Keratinocyte (primary cell): ENCODE measurements around the gene CACNA2D2. TPM values are rescaled to one million over a fixed set of nuclear protein-coding genes. Genes with fewer than 3 reads are reported as not detected.

Experiments
- DNase-seq: peaks from one replicate; pipeline ENCODE4 v3.0.0-alpha.2; 2011; ENCODE audit warnings: low read depth, missing footprints, low spot score
- FAIRE-seq: peaks from 2 replicates; lab custom pipeline; 2011; peaks lifted over from hg19 to GRCh38; lab: Jason Lieb, UNC
- H2AFZ ChIP-seq: 2 replicates; pipeline ENCODE4 v1.6.0; 2012; ENCODE audit warnings: low read length, control low read depth, inconsistent platforms; ENCODE audit not compliant: control insufficient read depth
- H3K27ac ChIP-seq: 2 replicates; pipeline ENCODE4 v1.5.1; 2011; ENCODE audit warnings: low read length; ENCODE audit not compliant: control insufficient read depth, insufficient read depth
- H3K27me3 ChIP-seq: 3 replicates; pipeline ENCODE4 v1.6.0; 2011; ENCODE audit warnings: low read length; ENCODE audit not compliant: control insufficient read depth, insufficient read depth; ENCODE audit errors: extremely low read depth
- H3K36me3 ChIP-seq, 2 experiments: 2 replicates in 1 of 2; 3 replicates in 1 of 2; pipeline ENCODE4 v1.5.1; 2011; ENCODE audit warnings: low read length in 2 of 2, mild to moderate bottlenecking in 1 of 2; ENCODE audit not compliant: control insufficient read depth in 2 of 2, insufficient read depth in 2 of 2; ENCODE audit errors: extremely low read depth in 1 of 2
- H3K4me1 ChIP-seq: 3 replicates; pipeline ENCODE4 v1.5.1; 2011; ENCODE audit warnings: low read length; ENCODE audit not compliant: control insufficient read depth, insufficient read depth; ENCODE audit errors: extremely low read depth
- H3K4me2 ChIP-seq: 3 replicates; pipeline ENCODE4 v1.6.0; 2011; ENCODE audit warnings: low read depth, low read length; ENCODE audit not compliant: control insufficient read depth, insufficient read depth; ENCODE audit errors: extremely low read depth
- H3K4me3 ChIP-seq, 3 experiments: fragments of 200-600 bp in 1 of 3; sonication (generic) in 1 of 3; 2 replicates in 2 of 3; 3 replicates in 1 of 3; pipeline ENCODE4 v1.5.1; 2011 to 2016; ENCODE audit warnings: low read length in 3 of 3, mild to moderate bottlenecking in 3 of 3, control low read depth in 2 of 3, inconsistent platforms in 1 of 3, low read depth in 1 of 3, mixed read lengths in 1 of 3, mixed run types in 1 of 3, moderate library complexity in 1 of 3; ENCODE audit not compliant: control insufficient read depth in 2 of 3, insufficient read depth in 2 of 3; ENCODE audit errors: extremely low read depth in 1 of 3
- H3K79me2 ChIP-seq: 2 replicates; pipeline ENCODE4 v1.6.0; 2012; ENCODE audit warnings: low read length; ENCODE audit not compliant: control insufficient read depth, insufficient read depth
- H3K9ac ChIP-seq: 3 replicates; pipeline ENCODE4 v1.6.0; 2011; ENCODE audit warnings: low read length; ENCODE audit not compliant: control insufficient read depth, insufficient read depth; ENCODE audit errors: extremely low read depth
- H3K9me1 ChIP-seq: 3 replicates; pipeline ENCODE4 v1.6.0; 2011; ENCODE audit warnings: low read length; ENCODE audit not compliant: control insufficient read depth, insufficient read depth; ENCODE audit errors: extremely low read depth
- H3K9me3 ChIP-seq: 2 replicates; pipeline ENCODE4 v1.5.1; 2012; ENCODE audit warnings: low read depth, low read length; ENCODE audit not compliant: control insufficient read depth
- H4K20me1 ChIP-seq: 3 replicates; pipeline ENCODE4 v1.6.0; 2011; ENCODE audit warnings: low read length; ENCODE audit not compliant: control insufficient read depth, insufficient read depth; ENCODE audit errors: extremely low read depth
- EZH2 ChIP-seq: IDR thresholded peaks from one replicate; pipeline ENCODE4 v1.6.1; 2012; ENCODE audit warnings: inconsistent platforms, mild to moderate bottlenecking, low read length, moderate library complexity
- dilution Hi-C: fragments of 300-500 bp; cut with MboI; formaldehyde crosslinking; loops from one replicate; pipeline ENCODE4 v1.7.0; 2020; ENCODE audit warnings: low sequenced_read_pairs; ENCODE audit not compliant: extremely low pct_ligation_motif_present
- polyA plus RNA-seq, 5 experiments: library from polyadenylated mRNA; depleted of rRNA in 3 of 5; stranded (reverse) in 3 of 5; stranded (forward) in 1 of 5; unstranded in 1 of 5; fragments of >200 nt; gene quantifications; 1 replicate in 1 of 5; 2 replicates in 3 of 5; 3 replicates in 1 of 5; pipeline versions ENCODE4 v1.2.1 to v1.2.3, GENCODE V29; 2011 to 2012; ENCODE audit warnings: missing spikeins in 2 of 5, low read depth in 1 of 5, low replicate concordance in 1 of 5
- TF ChIP-seq, protein P1 (sequence below), 3 experiments: IDR thresholded peaks in 1 of 3; conservative IDR thresholded peaks in 1 of 3; optimal IDR thresholded peaks in 1 of 3; 2 replicates in 2 of 3; 3 replicates in 1 of 3; pipeline versions ENCODE3 to v1.5.1; 2011; ENCODE audit warnings: low read length in 3 of 3, mild to moderate bottlenecking in 3 of 3, moderate library complexity in 2 of 3, control low read depth in 1 of 3, inconsistent platforms in 1 of 3; ENCODE audit not compliant: insufficient read depth in 2 of 3; ENCODE audit errors: extremely low read depth in 1 of 3

CACNA2D2 gene
- polyA plus RNA-seq, 1 donor (not counting 4 experiments of a cell fraction or from before 2014, with no cell fraction given) = 0.04 TPM

- H3K27ac ChIP-seq = no peak overlapping the region
- H3K4me2 ChIP-seq = no peak overlapping the region
- no peaks in the 10 kb centered on the region for H3K79me2 ChIP-seq
- H3K36me3 ChIP-seq = no peaks in the 10 kb centered on the region
- no peak overlapping the region for H3K9ac ChIP-seq
- no peaks in the 10 kb centered on the region for H3K9me3 ChIP-seq
- H2AFZ ChIP-seq = no peak overlapping the region
- no peaks in the 10 kb centered on the region for H3K9me1 ChIP-seq
- DNase-seq (no peak), FAIRE-seq (no peak)
- no peaks in the 10 kb centered on the region for H3K4me1 ChIP-seq
- TF ChIP-seq, protein P1, sequence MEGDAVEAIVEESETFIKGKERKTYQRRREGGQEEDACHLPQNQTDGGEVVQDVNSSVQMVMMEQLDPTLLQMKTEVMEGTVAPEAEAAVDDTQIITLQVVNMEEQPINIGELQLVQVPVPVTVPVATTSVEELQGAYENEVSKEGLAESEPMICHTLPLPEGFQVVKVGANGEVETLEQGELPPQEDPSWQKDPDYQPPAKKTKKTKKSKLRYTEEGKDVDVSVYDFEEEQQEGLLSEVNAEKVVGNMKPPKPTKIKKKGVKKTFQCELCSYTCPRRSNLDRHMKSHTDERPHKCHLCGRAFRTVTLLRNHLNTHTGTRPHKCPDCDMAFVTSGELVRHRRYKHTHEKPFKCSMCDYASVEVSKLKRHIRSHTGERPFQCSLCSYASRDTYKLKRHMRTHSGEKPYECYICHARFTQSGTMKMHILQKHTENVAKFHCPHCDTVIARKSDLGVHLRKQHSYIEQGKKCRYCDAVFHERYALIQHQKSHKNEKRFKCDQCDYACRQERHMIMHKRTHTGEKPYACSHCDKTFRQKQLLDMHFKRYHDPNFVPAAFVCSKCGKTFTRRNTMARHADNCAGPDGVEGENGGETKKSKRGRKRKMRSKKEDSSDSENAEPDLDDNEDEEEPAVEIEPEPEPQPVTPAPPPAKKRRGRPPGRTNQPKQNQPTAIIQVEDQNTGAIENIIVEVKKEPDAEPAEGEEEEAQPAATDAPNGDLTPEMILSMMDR (optimal IDR thresholded peaks at IDR 0.05 in 1 of 3, IDR thresholded peaks at IDR 0.05 in 1 of 3, conservative IDR thresholded peaks at IDR 0.05 in 1 of 3; ENCODE audit: extremely low read depth in 1 of 3, insufficient read depth in 2 of 3, low read length in 3 of 3) = peak; percentile 8 to 63 (median 54)
- TF ChIP-seq EZH2 = no peak
- no peaks in the 10 kb centered on the region for H4K20me1 ChIP-seq
- H3K27me3 ChIP-seq = peaks cover 11% of the 10 kb centered on the region
- no peak overlapping the region for H3K4me3 ChIP-seq
- dilution Hi-C loops = no loop called here
Measured at GRCh38 chr3:50428007-50428633, 75.3 kb downstream of the CACNA2D2 start.

DNA sequence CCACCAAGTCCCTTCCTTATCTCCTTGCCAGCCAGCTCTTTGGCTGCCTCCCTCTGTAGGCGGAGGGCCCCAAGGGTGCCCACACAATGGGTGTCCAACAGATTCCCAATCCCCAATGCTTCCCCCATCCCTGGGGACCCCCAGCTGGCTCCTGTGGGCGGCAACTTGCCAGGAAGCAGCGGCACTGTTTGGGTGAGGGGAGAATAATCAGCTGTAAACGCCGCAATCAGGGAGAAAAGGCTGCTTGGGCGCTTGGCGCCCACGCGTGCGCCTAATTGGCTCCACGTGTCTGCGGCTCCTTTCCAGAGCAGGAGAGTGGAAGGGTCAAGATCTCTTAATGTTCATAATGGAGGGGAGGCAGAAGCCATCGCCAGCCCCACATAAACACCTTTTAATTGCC lies 76.2 kb downstream of the CACNA2D2 start:
- no peaks in the 10 kb centered on the region for H3K36me3 ChIP-seq
- H3K9me3 ChIP-seq = no peaks in the 10 kb centered on the region
- no peak for FAIRE-seq
- no peaks in the 10 kb centered on the region for H4K20me1 ChIP-seq
- no peak overlapping the region for H3K4me2 ChIP-seq
- dilution Hi-C loops = no loop called here
- TF ChIP-seq EZH2 = no peak
- TF ChIP-seq, protein P1 (optimal IDR thresholded peaks at IDR 0.05 in 1 of 3, IDR thresholded peaks at IDR 0.05 in 1 of 3, conservative IDR thresholded peaks at IDR 0.05 in 1 of 3; ENCODE audit: extremely low read depth in 1 of 3, insufficient read depth in 2 of 3, low read length in 3 of 3) = no peak
- no peaks in the 10 kb centered on the region for H3K9me1 ChIP-seq
- no peaks in the 10 kb centered on the region for H3K4me1 ChIP-seq
- H3K27me3 ChIP-seq = peaks cover 14% of the 10 kb centered on the region
- no peak overlapping the region for H3K4me3 ChIP-seq
- H3K9ac ChIP-seq = no peak overlapping the region
- DNase-seq = no peak
- no peaks in the 10 kb centered on the region for H3K79me2 ChIP-seq
- no peak overlapping the region for H2AFZ ChIP-seq
- H3K27ac ChIP-seq = no peak overlapping the region
